Ishikawa (cell line): ENCODE results near the gene SPTSSA.

Experiments
- CEBPB ChIP-seq: IDR thresholded peaks from 2 replicates; pipeline ENCODE4 v1.6.1; 2012
- CREB1 ChIP-seq: IDR thresholded peaks from 2 replicates; pipeline ENCODE4 v1.6.1; 2012; ENCODE audit warnings: low read depth
- EGR1 ChIP-seq: IDR thresholded peaks from 2 replicates; pipeline ENCODE4 v1.6.1; 2012
- EP300 ChIP-seq: IDR thresholded peaks from 2 replicates; pipeline ENCODE4 v1.6.1; 2012; ENCODE audit warnings: borderline replicate concordance
- FOXM1 ChIP-seq: IDR thresholded peaks from 2 replicates; pipeline ENCODE4 v1.6.1; 2012; ENCODE audit warnings: low read depth, borderline replicate concordance
- MAX ChIP-seq: IDR thresholded peaks from 2 replicates; pipeline ENCODE4 v1.6.1; 2012
- NFIC ChIP-seq: IDR thresholded peaks from 2 replicates; pipeline ENCODE4 v1.6.1; 2012
- RAD21 ChIP-seq: IDR thresholded peaks from 2 replicates; pipeline ENCODE4 v1.6.1; 2012; ENCODE audit warnings: low read depth
- REST ChIP-seq: IDR thresholded peaks from 2 replicates; pipeline ENCODE4 v1.6.1; 2012; ENCODE audit warnings: low read depth, mild to moderate bottlenecking
- TAF1 ChIP-seq: IDR thresholded peaks from 2 replicates; pipeline ENCODE4 v1.6.1; 2012; ENCODE audit warnings: low read depth, mild to moderate bottlenecking
- TCF12 ChIP-seq: IDR thresholded peaks from 2 replicates; pipeline ENCODE4 v1.6.1; 2012; ENCODE audit warnings: low read depth
- TEAD4 ChIP-seq: IDR thresholded peaks from 2 replicates; pipeline ENCODE4 v1.6.1; 2012
- USF1 ChIP-seq: IDR thresholded peaks from 2 replicates; pipeline ENCODE4 v1.6.1; 2012
- YY1 ChIP-seq: IDR thresholded peaks from 2 replicates; pipeline ENCODE4 v1.6.1; 2012; ENCODE audit warnings: low read depth
- ZBTB7A ChIP-seq: IDR thresholded peaks from 2 replicates; pipeline ENCODE4 v1.6.1; 2012; ENCODE audit warnings: low read depth

Gene SPTSSA

GRCh38 chr14:34488528-34488927 is 26.5 kb upstream of the SPTSSA start:
- no peak for TF ChIP-seq TAF1
- TF ChIP-seq TCF12 = no peak
- TF ChIP-seq TEAD4 = no peak
- TF ChIP-seq ZBTB7A = no peak

GRCh38 chr14:34484726-34485125 is 22.7 kb upstream of the SPTSSA start:
- TF ChIP-seq TEAD4 (no peak), EGR1 (no peak), USF1 (no peak), REST (no peak)

GRCh38 chr14:34482463-34482862 is 20.4 kb upstream of the SPTSSA start:
- TF ChIP-seq FOXM1 (no peak), TAF1 (no peak), ZBTB7A (no peak), EGR1 (no peak), CEBPB (no peak), TCF12 (no peak), EP300 (no peak), NFIC (no peak), USF1 (no peak), REST (no peak), MAX (no peak), CREB1 (no peak), RAD21 (no peak), TEAD4 (no peak), YY1 (no peak)

- TF ChIP-seq EP300 (no peak), TAF1 (no peak), YY1 (no peak)
These were observed 17.7 kb upstream of the SPTSSA start for GRCh38 chr14:34479694-34480093.

GRCh38 chr14:34478261-34478660 is 16.2 kb upstream of the SPTSSA start:
- TF ChIP-seq TAF1 (no peak), REST (no peak), EP300 (no peak), MAX (no peak), USF1 (no peak), RAD21 (no peak), NFIC (no peak), EGR1 (no peak), CEBPB (no peak), TCF12 (no peak), CREB1 (no peak), TEAD4 (no peak), YY1 (no peak)
